ACHN (cell line): ENCODE measurements around the gene MTHFD2.

Experiments used
- DNase-seq: peaks from one replicate; pipeline ENCODE4 v3.0.0-alpha.2; 2015
- in situ Hi-C: cut with HindIII; loops from 2 replicates; pipeline ENCODE4 v1.10.0; 2017; ENCODE audit warnings: low sequenced_read_pairs, low pct_ligation_motif_present, low pct_unique_long_range_greater_than_20kb

The MTHFD2 gene

DNA sequence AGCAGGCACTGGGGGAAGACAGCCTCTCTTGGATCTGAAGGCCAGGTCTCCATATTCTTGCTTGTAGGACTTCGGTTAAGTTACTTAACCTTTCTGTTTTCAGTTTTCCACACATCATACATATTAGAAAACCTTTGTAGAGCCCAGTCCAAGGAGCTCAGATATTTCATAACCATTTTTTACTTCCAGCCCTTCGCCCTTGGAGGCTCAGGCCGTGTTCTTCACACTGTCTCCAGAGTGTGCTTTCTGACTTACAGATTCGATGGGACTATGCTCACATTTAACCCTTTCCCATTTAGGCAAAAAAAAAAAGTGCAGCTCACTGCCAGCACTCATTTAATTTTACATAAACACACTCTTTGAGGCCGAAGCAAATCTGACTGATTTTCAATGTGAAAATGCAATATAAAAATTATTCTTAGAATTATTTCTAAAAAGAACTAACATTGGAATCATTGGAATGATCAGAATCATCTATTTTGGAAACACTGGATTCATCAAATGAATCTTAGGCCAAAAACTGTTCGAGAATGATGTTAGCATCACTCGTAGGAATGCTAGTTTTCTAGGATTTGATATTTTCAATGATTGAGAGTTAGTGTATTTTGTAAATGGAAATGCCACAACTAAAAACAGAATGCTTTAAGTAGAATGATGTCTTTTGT is 55.0 kb downstream of the MTHFD2 start:
- no peak for DNase-seq
- in situ Hi-C loops: no loop called here

DNA sequence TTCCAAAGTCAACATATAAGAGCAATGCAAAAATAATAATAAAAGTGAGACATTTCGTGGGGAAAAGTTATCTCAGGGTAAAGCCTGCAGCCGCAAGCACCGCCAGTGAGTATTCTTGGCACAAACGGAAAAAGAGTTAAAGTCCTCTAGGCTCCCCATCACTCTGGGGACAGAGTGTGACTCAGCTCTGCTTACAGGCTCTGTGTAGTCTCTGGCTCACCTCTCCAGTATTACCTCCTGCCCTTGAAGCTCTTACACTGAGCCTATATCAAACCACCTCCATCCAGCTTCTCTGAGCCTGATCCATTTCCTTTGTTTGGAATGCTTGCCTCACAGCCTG is 55.5 kb downstream of the MTHFD2 start:
- no peak for DNase-seq
- in situ Hi-C loops: no loop called here

DNA sequence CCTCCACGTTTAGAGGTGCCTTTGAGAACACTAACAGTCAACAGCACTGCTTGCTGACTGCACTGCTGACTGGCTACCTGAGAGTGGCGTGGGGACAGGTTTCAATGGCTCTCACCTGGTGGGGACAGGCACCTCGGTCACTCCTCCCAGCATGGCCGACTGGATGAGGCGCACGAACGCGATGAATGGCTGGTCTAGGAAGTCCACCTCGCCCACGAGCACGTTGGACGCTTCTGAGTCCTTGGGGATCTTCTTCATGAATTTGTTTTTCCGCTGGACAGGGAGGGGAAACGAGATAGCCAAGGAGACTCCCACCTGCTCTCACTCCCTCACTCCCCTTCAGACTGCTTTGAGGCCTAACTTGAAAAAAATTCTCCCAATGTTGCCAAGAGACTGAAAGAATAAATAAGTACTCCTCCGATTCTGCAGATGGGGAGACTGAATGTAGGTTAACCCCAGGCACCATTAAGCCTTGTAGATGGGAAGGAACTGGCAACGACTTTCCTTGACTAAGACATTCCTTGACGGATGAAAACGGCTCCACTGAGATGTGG is 57.3 kb downstream of the MTHFD2 start:
- in situ Hi-C loops: no loop called here
- DNase-seq: no peak

DNA sequence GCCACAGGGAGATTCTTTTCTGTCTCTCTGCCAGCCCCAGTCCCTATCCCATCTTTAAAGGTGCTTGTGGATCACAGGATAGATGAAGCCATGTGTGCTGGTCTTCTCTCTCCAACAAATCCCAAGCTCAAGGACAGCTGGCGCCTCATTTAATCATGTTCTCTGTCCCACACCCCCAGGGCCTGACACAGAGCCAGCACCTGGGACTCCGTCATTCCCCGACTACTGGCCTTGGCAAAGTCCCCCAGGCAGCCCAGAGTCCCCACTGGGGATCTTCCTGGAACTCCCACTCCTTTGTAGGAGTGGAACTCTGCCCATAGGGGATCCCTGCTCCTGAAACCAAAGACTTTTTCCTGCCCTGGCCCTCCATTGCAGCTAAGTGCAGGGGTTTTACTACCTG is 60.8 kb downstream of the MTHFD2 start:
- in situ Hi-C loops: no loop called here
- DNase-seq: no peak

DNA sequence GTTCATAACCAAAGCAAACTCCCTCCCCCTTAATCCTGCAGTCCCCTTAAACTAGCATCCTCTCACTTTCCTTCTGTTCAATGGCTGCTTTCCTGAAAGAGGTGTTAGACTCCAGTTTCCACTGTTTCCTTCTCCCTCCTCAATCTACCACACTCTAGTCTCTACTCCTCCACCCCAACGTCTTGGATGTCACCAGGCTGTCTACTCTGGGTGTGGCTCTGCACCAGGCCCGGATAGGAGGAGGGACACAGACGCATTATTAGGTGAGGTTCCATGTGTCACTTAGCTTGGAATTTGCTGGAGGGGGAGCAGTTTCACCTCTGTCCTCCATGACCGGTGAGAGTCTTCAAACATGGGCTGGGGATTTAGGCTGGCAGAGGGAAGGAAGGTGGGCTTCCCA is 61.3 kb downstream of the MTHFD2 start:
- DNase-seq: no peak
- in situ Hi-C loops: no loop called here

DNA sequence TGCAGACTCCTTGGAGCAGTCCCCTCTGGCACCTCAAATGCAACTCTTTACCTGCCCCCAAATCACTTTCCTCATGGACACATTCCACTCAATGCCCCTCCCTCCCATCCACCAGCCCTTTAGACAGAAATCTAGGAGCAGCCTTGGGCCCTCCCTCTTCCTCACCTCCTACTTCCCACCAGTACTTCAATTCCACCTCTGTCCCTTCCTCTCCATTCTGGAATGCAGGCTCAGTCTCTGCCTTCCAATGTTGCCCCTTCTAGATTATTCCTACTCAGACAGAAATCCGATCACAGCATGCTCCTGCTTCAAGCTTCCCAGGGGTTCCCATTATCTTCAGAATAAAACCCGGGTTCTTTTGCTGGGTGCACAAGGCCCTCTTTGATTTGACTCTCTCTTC is 62.1 kb downstream of the MTHFD2 start:
- in situ Hi-C loops: no loop called here
- DNase-seq: no peak

DNA sequence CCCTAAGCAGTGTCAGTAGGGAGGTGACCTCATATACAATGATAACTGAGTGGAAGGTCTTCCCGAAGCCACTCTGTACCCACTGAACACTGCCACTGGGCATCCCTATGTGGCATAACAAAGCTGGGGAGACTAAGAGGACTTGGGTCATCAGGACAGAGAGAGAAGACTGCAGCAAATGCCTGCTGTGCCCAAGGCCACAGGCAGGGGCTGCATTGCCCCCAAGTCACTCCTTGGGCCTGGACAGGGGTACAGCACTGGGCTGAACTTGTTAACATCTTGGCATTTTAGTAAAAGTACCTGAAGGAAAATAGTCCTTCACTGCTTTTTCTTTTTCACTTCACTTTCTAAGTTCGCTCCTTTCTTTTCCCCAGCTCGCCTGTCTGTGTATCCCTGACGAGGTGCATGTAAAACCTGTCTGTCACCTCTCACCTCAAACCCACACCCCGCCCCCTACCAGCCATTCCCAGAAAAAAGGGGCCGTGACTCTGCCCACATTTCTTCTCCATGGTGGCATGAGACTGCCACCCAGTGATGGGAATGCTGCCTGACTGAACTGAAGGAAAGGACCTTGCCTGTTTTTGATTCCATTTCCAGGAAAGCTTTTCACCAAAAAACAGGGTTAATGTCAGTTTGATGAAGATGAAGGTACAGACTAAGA is 62.9 kb downstream of the MTHFD2 start:
- in situ Hi-C loops: no loop called here
- DNase-seq: peak; percentile 60

DNA sequence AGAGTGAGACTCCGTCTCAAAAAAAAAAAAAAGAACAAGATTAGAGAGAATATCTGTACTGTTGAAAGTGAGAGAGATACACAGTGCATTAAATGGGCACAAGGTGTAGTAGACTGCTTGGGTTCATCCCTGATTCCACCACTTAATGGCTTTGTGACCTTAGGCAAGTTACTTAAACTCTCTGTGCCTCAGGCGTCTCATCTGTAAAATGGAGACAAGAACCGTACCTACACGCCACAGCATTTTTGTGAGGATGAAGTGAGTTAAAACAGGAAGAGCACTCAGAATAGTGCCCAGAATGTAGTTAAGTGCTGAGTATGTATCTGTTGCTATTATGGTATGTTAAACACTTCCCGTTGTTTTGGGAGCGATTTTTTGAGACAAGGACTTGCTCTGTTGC is 64.3 kb downstream of the MTHFD2 start:
- in situ Hi-C loops: no loop called here
- DNase-seq: no peak

DNA sequence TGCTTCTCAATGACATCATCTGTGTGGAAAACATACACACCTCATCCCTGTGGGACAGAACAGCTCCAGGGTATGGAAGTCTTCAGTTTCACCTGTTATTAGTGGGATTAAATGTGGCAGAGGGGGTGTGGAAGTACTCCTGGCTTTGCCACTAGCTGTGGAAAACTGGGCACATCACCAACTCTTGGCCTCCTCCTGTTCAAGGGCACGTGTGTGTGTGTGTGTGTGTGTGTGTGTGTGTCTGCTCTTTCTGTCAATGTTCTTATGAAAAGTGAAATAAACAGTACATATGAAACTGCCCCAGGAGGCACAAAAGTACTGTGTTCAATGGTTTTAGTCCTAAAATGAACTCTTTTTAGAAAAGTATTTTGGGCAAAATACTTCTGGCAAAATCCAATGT is 65.9 kb downstream of the MTHFD2 start:
- in situ Hi-C loops: no loop called here
- no peak for DNase-seq

DNA sequence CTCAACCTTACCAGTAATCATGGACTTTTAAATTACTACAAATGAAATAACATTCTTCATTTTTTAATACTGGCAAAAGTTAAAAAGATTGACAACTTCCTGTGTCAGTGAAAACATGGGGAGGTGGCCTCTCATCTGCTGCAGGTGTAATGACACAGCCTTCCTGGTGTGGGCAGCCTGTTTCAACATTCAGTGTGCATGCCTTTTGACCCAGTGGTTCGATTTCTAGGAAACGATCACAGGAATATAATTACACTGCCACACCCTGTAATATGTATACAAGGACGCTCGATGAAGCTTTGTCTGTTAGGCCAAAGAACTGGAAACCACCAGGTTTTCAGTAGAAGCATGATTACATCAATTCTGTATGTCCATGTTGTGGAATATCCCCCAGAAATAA is 68.7 kb downstream of the MTHFD2 start:
- in situ Hi-C loops: no loop called here
- DNase-seq: peak; percentile 31
